ENCODE measurements around the gene ANKS1A.
A peak's percentile ranks its signal among the peaks of the same experiment; 100 is the strongest.
"Not testable (repeated sequence)": the region's sequence is repeated elsewhere in the genome, so short reads cannot be mapped to it uniquely, and the experiment has no call there.

Gene ANKS1A

GRCh38 chr6:34961082-34961481, 72.0 kb downstream of the ANKS1A start:
- DNase-seq = no peak

DNA sequence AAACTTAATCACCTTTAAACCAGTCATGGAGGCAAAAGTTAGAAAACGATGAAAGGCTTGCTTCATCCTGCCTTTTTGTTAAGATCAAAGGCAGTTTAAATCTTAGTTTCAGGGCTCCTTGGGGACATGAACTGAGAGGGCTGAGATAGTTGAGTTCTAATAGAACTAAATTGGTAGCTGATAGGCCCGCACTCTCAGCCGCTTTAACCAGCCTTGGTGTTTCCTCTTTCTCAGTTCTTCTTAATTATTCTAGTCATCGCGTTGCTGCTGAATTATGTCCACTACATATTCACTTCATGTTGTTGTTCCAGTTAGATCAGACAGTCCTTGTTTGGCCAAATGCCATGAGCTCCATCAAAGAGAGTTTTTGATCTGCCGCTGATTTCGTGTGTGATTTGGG, 72.5 kb downstream of the ANKS1A start:
- no peak for DNase-seq

DNA sequence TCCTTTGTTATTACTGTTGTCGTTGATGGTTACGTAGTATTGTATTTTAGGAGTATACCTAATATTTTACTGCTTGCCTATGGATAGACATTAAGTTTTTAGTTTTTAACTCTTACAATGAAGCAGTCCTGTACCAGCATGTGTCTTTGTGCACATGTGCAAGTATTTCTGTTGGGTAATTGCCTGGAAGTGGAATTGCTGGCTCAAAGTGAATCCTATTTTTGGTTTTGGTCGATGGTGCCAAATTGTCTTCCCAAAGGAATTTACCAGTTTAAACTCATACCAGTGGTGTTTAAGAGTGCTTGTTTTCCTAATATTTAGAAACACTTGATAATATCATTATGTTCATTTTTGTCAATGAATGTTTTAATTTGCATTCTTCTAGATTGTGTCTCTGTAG, 75.5 kb downstream of the ANKS1A start:
- DNase-seq = no peak

- no peak for DNase-seq
These were observed 78.4 kb downstream of the ANKS1A start for GRCh38 chr6:34967461-34967860.

DNA sequence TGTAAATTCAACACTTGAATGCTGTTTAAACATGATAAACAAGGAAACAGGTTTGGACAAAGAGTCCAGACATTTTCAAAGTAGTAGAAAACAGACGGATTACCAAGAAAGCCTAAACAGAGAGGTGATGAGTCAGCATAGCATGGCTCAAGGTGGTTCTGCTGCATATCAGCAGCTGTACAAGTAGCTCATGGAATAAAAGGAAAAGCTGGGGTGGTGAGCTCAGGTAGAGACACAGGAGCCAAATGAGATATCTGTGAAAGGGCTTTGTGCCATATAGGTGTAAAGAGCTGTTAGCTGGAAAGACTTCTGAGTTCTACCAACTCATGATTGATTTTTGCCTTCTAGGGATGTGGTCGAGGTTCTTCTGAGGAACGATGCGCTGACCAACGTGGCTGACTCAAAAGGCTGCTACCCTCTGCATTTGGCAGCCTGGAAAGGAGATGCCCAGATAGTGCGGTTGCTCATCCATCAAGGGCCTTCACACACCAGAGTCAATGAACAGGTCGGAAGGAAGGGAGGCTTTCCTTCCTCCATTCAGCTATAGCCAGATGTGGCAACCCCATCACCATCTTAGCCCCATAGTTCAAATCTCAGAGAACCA, 80.7 kb downstream of the ANKS1A start:
- DNase-seq = no peak

DNA sequence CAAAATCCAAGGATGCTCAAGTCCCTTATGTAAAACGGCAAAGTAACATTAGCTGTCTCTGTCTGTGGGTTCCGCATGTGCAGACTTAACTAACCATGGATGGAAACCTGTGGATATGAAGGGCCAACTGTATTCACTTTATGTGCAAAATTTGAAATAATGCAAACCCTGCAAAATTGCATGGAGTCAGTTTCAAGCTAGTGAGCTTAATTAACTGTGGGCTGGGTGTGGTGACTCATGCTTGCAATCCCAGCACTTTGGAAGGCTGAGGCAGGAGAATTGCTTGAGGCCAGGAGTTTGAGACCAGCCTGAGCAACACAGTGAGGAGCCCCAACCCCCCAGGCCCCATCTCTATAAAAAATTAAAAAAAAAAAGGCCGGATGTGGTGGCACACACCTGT, 81.4 kb downstream of the ANKS1A start:
- DNase-seq = no peak

- no peak for DNase-seq
These were observed 81.9 kb downstream of the ANKS1A start for GRCh38 chr6:34970957-34971356.

GRCh38 chr6:34973547-34974248, 84.6 kb downstream of the ANKS1A start:
- DNase-seq = no peak

GRCh38 chr6:34974249-34974642, 85.2 kb downstream of the ANKS1A start:
- no peak for DNase-seq

GRCh38 chr6:34976239-34976638, 87.2 kb downstream of the ANKS1A start:
- DNase-seq = no peak

- no peak for DNase-seq
These were observed 90.2 kb downstream of the ANKS1A start for GRCh38 chr6:34979218-34979617.

GRCh38 chr6:34979994-34980393, 90.9 kb downstream of the ANKS1A start:
- no peak for DNase-seq

DNA sequence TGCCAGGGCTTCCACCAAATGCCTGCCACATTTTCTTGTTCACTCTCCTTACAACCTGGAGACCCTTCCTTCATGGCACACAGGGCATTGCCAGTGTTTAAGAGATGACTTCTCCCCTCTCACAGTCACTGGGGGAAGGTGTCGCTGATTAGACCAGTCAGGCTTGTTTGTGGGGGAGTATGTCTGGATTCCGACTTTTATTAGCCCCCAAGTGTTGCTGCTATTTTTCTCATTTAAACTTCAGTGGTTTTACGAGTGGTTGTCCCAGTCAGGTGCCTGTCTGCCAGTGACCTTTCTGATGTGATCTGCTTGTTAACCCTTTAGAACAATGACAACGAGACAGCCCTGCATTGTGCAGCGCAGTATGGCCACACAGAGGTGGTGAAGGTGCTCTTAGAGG, 92.3 kb downstream of the ANKS1A start:
- no peak for DNase-seq

- DNase-seq = no peak
These were observed 92.9 kb downstream of the ANKS1A start for GRCh38 chr6:34981951-34982350.

- no peak for DNase-seq
These were observed 93.4 kb downstream of the ANKS1A start for GRCh38 chr6:34982424-34982852.

- no peak for DNase-seq
These were observed 95.4 kb downstream of the ANKS1A start for GRCh38 chr6:34984416-34984815.

- no peak for DNase-seq
These were observed 96.2 kb downstream of the ANKS1A start for GRCh38 chr6:34985236-34985635.

GRCh38 chr6:34986845-34987246, 97.8 kb downstream of the ANKS1A start:
- peak; percentile 77 for DNase-seq

DNA sequence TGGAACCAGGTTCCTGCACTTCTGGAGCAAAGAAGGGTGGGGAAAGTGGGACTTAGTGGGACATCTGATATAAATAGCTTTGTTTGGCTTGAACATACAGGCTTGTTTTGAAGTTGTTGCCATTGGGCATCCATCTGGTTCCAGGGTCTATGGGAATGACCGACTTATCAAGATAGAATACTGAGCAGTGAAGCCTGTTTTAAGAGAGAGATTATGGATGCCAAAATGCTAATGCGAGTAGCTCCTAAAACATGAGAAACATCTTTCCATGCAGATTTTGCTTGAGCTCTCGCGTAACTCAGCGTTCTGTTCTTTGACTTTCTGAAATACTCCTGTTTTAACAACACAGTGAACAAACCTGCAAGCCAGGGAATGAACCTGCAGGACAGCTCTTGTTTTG, 98.5 kb downstream of the ANKS1A start:
- no peak for DNase-seq

GRCh38 chr6:34990971-34991560, 102.0 kb downstream of the ANKS1A start:
- DNase-seq = peak; percentile 64

DNA sequence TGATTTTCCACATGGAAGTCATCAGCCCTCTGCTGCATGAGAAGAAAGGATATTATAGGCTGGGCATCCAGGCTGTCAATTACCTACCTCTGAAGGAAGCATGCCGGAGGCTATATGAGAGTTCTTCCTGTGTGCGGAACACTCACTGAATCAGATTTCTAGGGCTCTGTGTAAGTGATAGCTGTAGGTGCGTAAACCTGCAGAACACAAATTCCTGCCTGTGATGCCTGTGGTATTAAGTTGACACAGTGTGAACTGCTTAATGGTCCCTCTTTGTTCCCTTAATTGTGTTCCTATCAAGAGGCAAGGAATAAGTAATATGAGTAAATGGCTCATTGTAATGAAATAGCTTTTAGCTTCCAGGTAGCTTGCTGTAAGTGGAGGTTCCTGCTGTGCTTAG, 103.3 kb downstream of the ANKS1A start:
- DNase-seq = no peak

GRCh38 chr6:34993213-34993612, 104.2 kb downstream of the ANKS1A start:
- no peak for DNase-seq

DNA sequence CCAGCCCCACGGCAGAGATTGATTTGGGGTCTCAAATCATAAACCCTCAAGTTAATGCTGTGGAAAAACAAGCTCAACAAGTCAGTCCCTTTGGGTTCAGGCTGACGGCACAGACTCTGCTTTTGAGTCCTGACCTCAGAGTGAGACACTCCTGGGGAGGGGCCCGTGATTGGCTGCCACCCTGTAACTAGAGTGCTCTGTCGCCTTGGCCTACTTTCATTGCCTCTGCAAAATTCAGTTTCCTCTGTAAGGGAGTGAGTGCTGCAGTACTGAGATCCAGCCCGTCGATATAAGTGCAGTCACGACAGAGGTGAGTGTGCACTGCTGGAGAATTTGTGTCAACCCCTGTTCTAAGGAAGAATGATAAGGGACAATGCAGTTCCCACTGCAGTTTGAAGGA, 105.6 kb downstream of the ANKS1A start:
- DNase-seq = no peak

- not testable (repeated sequence) for DNase-seq
These were observed 109.4 kb downstream of the ANKS1A start for GRCh38 chr6:34998417-34998816.

DNA sequence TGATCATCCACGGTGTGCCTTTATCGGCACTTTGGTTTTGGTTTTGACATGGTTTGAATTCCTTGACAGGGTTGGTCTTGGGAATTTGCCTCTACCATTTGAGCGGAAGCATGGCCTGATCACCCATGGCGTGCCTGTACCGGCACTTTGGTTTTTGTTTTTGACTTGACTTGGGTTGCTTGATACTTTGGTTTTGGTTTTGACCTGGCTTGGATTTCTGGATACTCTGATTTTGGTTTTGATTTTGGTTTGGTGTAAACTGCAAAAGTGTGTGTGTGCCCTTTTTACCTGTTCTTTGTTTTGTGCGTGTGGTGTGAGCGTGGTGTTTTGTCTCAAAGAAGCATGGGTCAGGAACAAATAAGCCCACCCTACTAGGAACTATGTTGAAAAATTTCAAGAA, 110.1 kb downstream of the ANKS1A start:
- DNase-seq = not testable (repeated sequence)

Measured in right hindlimb (tissue), 1 donor.